ENCODE measurements around the gene PKP3. TPM values are rescaled to one million over a fixed set of nuclear protein-coding genes. Genes with fewer than 3 reads are reported as not detected.

PKP3 gene
- polyA plus RNA-seq, 1 of the 3 experiments (the other 2 are of a cell fraction) = 1.4 TPM

DNA sequence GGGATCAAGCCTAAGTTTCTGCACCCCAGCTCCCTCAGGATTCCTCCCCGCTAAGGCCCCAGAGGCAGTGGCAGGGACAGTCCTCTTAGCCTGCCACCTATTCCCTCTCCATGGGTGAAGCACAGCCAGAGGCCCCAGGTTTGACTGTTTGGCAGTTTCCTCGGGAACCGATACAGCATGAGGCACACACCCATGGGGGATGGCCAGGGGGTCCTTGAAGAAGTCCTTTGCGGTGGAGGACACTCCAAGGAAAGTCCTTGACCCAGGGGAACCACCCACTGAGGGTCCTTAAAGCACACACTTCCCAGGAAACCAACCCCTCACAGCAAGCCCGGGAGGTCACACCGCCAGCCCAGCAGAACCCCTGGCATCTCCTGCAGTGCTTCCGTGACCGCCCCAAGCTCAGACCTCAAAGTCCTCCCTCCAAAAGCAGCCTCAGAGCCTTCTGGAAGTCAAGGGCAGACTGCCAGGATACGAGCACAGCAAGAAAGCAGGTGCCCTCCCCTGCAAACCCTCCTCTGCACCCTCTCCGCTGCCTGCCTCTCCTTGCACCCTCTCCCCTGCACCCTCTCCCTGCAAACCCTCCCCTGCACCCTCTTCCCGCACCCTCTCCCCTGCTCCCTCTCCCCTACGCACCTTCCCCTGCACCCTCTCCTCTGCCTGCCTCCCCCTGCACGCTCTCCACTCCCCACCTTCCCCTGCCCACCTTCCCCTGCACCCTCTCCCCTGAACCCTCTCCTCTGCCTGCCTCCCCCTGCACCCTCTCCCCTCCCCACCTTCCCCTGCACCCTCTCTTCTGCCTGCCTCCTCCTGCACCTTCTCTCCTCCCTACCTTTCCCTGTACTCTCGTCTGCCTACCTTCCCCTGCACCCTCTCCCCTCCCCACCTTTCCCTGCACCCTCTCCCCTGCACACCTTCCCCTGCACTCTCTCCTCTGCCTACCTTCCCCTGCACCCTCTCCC, 19.4 kb downstream of the PKP3 start:
- DNase-seq = no peak
- POLR2A ChIA-PET = interaction anchor here (1.5 kb wide), 1 partner anchor 26 kb away, joined by 4 read pairs; no protein-coding TSS in a partner anchor
- CTCF ChIA-PET = interaction anchor here (0.6 to 3.9 kb wide), 2 partner anchors 35 to 129 kb away, joined by 3 to 14 read pairs; no protein-coding TSS in a partner anchor

DNA sequence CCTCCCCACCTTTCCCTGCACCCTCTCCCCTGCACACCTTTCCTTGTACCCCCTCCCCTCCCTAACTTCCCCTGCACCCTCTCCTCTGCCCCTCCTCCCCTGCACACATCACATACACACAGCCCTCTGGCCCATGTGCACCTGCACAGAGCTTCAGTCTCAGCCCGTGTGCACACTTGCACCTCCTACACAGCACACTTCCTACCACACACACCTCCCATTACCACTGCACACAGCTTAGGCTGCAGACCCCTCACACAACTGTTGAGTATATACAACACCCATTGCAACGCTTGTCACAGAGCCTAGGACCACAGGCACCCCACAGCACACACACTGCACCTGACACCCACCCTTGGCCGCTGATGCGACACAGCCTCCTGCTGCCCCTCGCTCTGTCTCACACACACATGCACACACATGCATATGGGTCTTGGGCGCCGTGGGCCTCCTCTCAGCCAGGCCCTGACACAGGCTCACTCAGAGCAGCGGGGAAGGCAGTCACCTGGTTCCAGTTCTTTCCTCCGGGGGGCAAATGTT, 20.4 kb downstream of the PKP3 start:
- Histone ChIP-seq H3K9ac (no peak overlapping the region), H3K27ac (ENCODE audit: low read depth in 2 of 2, low read length in 1 of 2) (no peak overlapping the region), H3K79me2 (ENCODE audit: insufficient read depth) (no peaks in the 10 kb centered on the region), H3K9me2 (no peaks in the 10 kb centered on the region), H3K36me3 (replicated peaks in 1 of 2; ENCODE audit: control insufficient read depth in 1 of 2, insufficient read depth in 2 of 2, low read length in 1 of 2) (no peaks in the 10 kb centered on the region), H3K9me3 (no peaks in the 10 kb centered on the region), H4K20me1 (ENCODE audit: insufficient read depth) (no peaks in the 10 kb centered on the region), H3K27me3 (ENCODE audit: insufficient read depth) (peaks cover 33% of the 10 kb centered on the region), H3K4me3 (ENCODE audit: low read depth in 2 of 2, low read length in 1 of 2) (no peak overlapping the region), H3K4me1 (ENCODE audit: control insufficient read depth in 1 of 2, insufficient read depth in 2 of 2, low read depth in 1 of 2, low read length in 1 of 2) (peaks cover 0 to 15% of the 10 kb centered on the region in 2 experiments; a peak in 1 of 4 replicates), H3K4me2 (no peak overlapping the region), H3F3A (replicated peaks; ENCODE audit: insufficient read depth) (no peaks in the 10 kb centered on the region), H2AFZ (ENCODE audit: low read depth) (no peak overlapping the region; the same call in 1 of the 2 replicates)
- TF ChIP-seq GATA2 (CRISPR knock-in tag; IDR thresholded peaks at IDR 0.05) (no peak), FOXJ3 (CRISPR knock-in tag; IDR thresholded peaks at IDR 0.05) (no peak), GABPA (IDR thresholded peaks at IDR 0.05; ENCODE audit: low read depth) (no peak), TCF12 (IDR thresholded peaks at IDR 0.05) (no peak), NFIC (IDR thresholded peaks at IDR 0.05; ENCODE audit: borderline replicate concordance) (no peak), TAF1 (IDR thresholded peaks at IDR 0.05; ENCODE audit: borderline replicate concordance, low read depth, low read length) (no peak), EP300 (IDR thresholded peaks at IDR 0.05; ENCODE audit: borderline replicate concordance in 1 of 2, low read depth in 1 of 2, low read length in 1 of 2) (no peak), TEAD4 (IDR thresholded peaks at IDR 0.05; ENCODE audit: borderline replicate concordance, insufficient read depth) (no peak)
- TF ChIP-seq, protein P1, sequence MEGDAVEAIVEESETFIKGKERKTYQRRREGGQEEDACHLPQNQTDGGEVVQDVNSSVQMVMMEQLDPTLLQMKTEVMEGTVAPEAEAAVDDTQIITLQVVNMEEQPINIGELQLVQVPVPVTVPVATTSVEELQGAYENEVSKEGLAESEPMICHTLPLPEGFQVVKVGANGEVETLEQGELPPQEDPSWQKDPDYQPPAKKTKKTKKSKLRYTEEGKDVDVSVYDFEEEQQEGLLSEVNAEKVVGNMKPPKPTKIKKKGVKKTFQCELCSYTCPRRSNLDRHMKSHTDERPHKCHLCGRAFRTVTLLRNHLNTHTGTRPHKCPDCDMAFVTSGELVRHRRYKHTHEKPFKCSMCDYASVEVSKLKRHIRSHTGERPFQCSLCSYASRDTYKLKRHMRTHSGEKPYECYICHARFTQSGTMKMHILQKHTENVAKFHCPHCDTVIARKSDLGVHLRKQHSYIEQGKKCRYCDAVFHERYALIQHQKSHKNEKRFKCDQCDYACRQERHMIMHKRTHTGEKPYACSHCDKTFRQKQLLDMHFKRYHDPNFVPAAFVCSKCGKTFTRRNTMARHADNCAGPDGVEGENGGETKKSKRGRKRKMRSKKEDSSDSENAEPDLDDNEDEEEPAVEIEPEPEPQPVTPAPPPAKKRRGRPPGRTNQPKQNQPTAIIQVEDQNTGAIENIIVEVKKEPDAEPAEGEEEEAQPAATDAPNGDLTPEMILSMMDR (IDR thresholded peaks at IDR 0.05) = no peak
- ChIA-PET POLR2A (no interaction called here), CTCF (interaction anchor here (1.4 to 3.9 kb wide), 2 partner anchors 18 to 34 kb away, joined by 3 to 14 read pairs; no protein-coding TSS in a partner anchor)
- no peak for DNase-seq
- WGBS (ENCODE audit: low lambda C conversion rate) = 19% methylated on average over 3 of the region's 9 CpGs

More for the DNA sequence above, 19.4 kb downstream of the PKP3 start:
- H3K27me3 ChIP-seq (ENCODE audit: insufficient read depth) = peaks cover 30% of the 10 kb centered on the region
- no peaks in the 10 kb centered on the region for H4K20me1 ChIP-seq (ENCODE audit: insufficient read depth)
- H3K9ac ChIP-seq = no peak overlapping the region
- peaks cover 0 to 15% of the 10 kb centered on the region in 2 experiments; a peak in 1 of 4 replicates for H3K4me1 ChIP-seq (ENCODE audit: control insufficient read depth in 1 of 2, insufficient read depth in 2 of 2, low read depth in 1 of 2, low read length in 1 of 2)
- no peak overlapping the region for H3K27ac ChIP-seq (ENCODE audit: low read depth in 2 of 2, low read length in 1 of 2)
- H3K9me2 ChIP-seq = no peaks in the 10 kb centered on the region
- whole genome bisulfite sequencing (ENCODE audit: low lambda C conversion rate) = 27% methylated on average over 7 of the region's 14 CpGs
- no peaks in the 10 kb centered on the region for H3K79me2 ChIP-seq (ENCODE audit: insufficient read depth)
- H3F3A ChIP-seq (replicated peaks; ENCODE audit: insufficient read depth) = no peaks in the 10 kb centered on the region
- no peak overlapping the region for H3K4me3 ChIP-seq (ENCODE audit: low read depth in 2 of 2, low read length in 1 of 2)
- H3K36me3 ChIP-seq (replicated peaks in 1 of 2; ENCODE audit: control insufficient read depth in 1 of 2, insufficient read depth in 2 of 2, low read length in 1 of 2) = no peaks in the 10 kb centered on the region
- H2AFZ ChIP-seq (ENCODE audit: low read depth) = no peak overlapping the region
- TF ChIP-seq GABPA (IDR thresholded peaks at IDR 0.05; ENCODE audit: low read depth) = no peak
- no peaks in the 10 kb centered on the region for H3K9me3 ChIP-seq
- no peak overlapping the region for H3K4me2 ChIP-seq
